NOMO-1 (cell line): ENCODE data around the gene S100A11.

Experiments used
- DNase-seq, 2 experiments: peaks; one replicate each; lab custom pipeline; 2025; ENCODE audit not compliant: unreplicated experiment in 2 of 2; lab: John Stamatoyannopoulos, UW

The S100A11 gene

DNA sequence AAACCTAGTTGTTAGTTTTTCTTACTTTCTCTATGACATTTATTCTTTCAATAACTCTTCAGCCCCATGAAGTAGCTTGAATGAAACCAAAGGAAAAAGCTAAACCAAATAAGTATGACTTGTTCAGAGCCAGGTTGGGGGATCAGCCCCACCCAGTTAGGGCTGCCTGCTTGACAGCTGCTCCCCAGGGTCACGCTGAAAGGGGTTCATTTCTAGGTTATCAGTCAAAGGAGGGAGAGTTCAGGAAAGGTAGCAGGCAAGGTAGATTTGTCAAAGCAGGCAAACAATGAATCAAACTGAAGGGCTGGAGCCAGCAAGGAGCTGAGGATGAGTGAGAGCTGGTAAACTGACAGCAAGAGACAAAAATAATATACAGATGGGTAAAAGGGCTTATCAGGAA, 3.1 kb upstream of the S100A11 start:
- no peak for DNase-seq

DNA sequence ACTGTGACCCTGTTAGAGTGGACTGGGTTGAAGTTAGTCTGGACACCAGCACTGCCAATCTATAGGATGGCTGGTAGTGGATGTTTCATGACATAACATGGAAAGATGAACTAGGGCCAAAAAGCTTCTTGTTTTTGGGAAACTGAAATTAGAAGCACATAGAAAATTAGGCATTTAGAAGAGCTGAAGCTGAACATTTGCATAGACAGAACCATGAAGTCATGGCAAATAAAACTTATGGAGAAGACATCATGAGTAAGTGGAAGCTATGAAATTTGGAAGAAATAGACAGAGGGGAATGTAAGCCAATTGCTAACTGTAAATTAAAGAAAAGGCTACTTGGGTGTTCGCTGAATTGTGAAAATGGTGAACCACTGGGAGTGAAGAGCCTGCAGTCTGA, 2.7 kb upstream of the S100A11 start:
- DNase-seq = no peak

DNA sequence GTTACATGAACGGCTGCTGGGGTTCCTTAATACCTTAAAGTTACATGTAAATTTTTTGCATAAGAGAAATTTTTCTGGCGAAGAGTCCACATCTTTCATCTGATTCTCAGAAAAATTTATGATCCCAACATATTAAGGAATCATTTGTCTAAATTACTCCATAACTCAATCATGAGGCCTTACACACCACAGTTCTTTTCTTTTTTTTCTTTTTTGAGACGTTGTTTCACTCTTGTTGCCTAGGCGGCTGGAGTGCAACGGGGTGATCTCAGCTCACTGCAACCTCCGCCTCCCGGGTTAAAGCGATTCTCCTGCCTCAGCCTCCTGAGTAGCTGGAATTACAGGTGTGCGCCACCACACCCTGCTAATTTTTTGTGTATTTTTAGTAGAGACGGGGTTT, 2.1 kb upstream of the S100A11 start:
- DNase-seq = peak in 1 of 2 experiments; percentile 11

DNA sequence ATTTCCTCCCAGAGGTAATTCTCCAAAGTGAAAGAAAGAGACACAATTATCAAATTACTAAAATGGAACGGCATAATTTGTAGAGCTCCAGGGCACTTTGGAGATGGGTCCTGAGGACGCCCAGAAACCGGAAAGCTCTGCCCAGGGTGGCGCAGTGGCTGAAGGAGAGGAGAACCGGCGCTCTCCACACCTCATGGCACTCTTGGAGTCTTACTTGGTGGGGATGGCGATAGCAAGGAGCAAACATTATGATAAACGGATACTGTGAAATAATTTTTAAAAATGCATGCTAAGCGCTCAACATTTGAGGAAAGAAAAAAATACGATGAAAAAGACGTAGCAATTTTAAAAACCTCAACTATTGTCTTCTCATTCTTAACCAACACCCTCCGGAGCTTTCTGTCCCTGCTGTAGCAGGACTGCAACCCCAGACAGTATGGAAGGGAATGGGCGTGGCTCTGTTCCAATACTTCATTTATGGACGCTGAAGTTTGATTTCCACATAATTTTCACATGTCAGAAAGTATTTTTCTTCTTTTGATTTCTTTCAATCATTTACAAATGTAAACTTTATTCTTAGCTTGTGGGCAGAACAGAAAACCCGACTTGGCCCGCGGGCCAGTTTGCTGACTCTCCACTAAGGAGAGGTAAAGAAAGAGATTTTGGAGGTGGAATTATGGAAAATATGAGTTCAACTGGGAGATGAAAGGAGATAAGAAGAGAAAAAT, 1.1 kb downstream of the S100A11 start:
- peak in 1 of 2 experiments; percentile 27 for DNase-seq

DNA sequence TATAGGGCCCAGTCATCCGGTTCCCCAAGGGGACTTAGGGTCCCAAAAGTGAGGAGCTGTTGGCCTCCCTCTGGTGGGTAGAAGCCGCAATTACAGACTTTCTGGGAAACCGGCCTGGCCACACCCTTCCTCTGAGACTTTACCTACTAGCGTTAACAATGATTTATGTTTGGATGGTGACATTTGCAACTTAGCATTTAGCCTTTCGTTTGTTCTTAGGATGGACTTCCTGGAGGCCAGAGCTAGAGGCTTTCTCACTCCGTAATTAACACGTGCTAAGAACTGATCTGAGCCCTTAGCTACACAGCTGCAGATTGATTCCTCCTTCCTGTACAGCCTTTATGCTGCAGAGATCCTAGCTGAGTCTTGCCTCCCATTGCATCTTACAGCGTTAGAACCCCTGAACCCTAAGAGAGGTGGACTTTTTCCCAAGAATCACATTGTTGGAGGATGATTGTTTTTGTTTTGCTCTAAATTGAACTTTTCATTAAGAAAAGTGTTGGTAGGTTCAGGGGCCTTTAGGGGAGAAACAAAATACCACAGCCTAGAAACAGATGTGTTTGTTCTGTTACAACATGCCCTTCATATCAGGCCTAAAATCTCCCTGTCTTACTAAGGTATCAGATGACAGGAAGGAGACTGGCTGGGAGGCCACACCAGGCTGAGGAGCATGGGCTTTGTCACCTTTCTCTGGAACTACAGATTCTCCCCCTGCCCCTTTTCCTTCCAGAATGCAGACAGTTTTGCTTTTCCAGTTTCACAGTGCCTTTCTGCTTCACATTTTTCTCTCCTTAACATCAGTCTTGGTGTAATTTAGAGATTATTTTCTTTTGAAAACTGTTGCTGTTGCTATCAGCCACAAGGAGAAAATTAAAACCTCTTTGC, 1.9 kb downstream of the S100A11 start:
- peak; percentile 82 to 90 for DNase-seq

DNA sequence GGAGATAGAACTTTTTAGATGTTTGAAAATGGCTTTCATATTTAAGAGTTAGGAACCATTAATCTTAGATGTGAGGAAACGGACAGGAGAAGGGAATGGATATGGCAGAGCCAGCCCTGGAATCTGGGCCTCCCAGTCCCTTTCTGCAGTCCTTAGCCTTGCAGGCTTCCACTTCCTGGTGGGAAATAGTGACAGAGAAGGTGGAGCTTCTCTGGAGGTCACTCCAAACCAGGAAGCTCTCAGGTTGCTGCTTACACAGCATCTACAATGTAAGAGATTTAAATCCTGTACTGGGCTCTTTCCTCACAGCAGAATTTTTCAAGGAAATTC, 2.5 kb downstream of the S100A11 start:
- DNase-seq = no peak

- DNase-seq = no peak
Observed at GRCh38 chr1:152029929-152030211, 6.9 kb downstream of the S100A11 start.

- DNase-seq = peak; percentile 50 to 62
Observed at GRCh38 chr1:152029144-152029928, 7.5 kb downstream of the S100A11 start.

- DNase-seq = no peak
Observed at GRCh38 chr1:152026895-152027294, 9.9 kb downstream of the S100A11 start.

DNA sequence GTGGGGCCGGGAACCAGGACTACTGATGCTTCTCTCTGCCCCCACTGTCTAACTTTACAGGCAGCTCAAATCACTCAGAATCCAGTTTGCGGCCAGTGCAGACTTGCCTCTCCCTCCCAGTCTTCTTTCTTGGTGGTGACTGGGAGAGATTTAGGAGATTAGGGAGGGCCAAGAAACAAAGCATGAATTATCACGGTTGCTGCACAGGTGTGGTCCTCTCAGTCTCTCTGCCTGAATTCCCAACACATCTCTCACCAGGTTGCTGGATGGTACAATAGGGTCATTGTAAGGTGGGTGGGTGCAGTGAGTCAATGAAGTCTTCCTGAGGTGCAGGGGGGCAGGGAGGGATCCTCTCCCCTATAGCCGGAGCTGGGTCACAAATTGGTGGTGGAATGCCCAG, 12.6 kb downstream of the S100A11 start:
- DNase-seq = no peak

GRCh38 chr1:152023221-152023620, 13.6 kb downstream of the S100A11 start:
- no peak for DNase-seq

- DNase-seq = no peak
Observed at GRCh38 chr1:152022474-152022873, 14.3 kb downstream of the S100A11 start.

DNA sequence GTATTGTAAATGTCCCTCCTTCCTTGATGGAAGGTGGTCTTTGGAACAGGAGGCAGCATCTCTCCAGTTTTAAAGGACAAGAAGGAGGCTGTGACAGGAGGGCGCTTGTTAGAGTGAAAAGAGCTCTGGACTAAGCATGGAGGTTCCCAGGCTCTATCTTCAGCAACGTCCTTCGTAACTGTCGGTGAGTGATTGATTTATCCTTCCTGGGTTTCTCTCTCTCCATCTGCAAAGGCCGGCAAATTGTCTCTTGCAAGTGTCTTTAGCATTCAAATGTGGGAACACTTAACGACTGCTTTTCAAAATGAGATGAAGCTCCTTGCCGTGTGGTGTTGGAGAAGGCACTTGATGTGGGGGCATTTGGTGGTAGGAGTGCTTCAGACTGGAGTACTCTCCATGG, 15.2 kb downstream of the S100A11 start:
- DNase-seq = no peak

DNA sequence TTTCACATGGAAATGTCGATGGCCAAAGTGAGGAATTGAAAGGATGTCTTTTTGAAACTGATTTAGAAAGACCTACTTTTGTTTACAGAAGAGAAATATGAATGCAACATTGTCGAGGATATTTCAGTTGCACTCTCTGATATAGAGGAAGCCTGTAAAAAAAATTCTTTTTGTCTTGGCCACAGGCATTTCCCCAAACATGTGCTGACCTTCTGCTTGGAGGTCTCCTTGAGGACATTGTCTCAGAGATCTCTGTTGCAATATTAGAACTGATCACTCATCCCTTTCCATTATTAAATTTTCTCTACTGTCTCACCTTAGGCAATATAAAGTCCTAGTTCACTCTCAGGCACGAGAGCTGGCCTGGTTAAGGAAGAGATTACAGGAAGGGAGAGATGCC, 16.0 kb downstream of the S100A11 start:
- no peak for DNase-seq

DNA sequence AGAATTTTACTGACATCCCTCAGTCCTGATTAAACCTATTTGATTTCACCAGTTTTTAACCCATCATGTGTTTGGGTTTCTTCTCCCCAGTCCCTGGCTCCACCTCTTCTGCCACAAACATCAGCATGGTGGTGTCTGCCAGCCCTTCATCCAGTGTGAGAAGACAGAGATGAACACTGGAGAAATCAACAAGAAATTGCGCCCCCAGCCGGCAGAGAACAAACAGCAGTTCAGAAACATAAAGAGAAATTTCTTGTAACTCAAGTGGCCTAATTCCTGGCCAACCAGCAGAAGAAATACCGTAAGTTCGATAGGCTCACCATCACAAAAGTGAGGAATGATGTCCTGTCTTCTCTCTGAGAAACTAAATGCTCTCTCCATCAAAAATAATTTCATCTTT, 18.3 kb downstream of the S100A11 start:
- DNase-seq = no peak

- DNase-seq = no peak
Observed at GRCh38 chr1:152015766-152016165, 21.0 kb downstream of the S100A11 start.

GRCh38 chr1:152014943-152015342, 21.9 kb downstream of the S100A11 start:
- DNase-seq = no peak

- DNase-seq = peak in 1 of 2 experiments; percentile 14
Observed at GRCh38 chr1:152013664-152014237, 23.1 kb downstream of the S100A11 start.

DNA sequence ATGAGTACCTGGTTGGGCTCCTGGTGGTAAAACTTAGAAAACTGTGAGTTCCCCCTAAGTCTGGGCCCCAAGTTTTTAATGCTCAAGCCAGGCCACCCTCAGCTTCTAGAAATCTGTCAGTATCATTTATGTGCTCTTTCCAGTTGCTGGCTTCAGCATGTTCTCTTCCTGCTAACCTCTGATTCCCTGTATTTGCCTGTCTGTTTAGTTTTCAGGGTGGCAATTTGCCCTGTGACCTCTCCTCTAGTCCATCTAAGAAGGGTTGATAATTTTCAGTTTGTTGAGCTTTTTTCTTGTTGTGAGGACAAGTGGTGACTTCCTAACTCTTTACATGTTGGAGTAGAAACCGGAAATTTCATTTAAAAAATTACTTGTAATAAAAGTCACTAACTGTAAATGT, 27.1 kb downstream of the S100A11 start:
- no peak for DNase-seq

- DNase-seq = no peak
Observed at GRCh38 chr1:152007047-152007446, 29.8 kb downstream of the S100A11 start.

DNA sequence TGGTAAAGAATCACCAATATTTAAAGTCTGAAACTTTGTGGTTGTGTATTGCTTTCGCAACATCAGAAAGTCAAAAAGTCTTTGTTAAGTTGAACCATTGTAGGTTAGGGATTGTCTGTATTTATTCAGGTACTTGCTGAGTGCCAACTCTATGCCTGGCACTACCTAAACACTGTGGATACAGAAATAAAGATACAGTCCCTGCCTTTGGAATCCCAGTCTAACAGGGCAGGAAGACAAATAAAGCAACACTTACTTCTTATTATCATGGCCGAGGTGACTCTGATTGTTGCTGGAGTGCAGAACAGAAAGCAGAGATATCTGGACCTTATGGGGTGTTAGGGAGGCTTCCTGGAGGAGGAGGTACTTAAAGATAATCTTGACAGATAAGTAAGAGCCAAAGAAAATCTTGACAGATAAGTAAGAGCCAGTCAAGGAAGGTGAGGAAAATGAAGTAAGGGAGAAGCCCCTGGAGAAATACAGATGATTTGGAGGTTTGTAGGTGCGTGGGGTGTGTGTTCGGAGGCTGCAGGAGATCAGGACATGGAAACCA, 31.4 kb downstream of the S100A11 start:
- no peak for DNase-seq
